Brain microvascular endothelial cell (primary cell): ENCODE results near the gene CCT6B.

ENCODE experiments used
- DNase-seq: peaks from one replicate; pipeline ENCODE4 v3.0.0-alpha.2; 2020
- H3K27ac ChIP-seq: fragments of 250-450 bp; sonication (Bioruptor Pico); 2 replicates; pipeline ENCODE4 v1.5.1; 2020; ENCODE audit warnings: mild to moderate bottlenecking, moderate library complexity
- H3K27me3 ChIP-seq: fragments of 250-450 bp; sonication (Bioruptor Pico); replicated peaks from 2 replicates; pipeline ENCODE4 v1.5.1; 2020; ENCODE audit warnings: mild to moderate bottlenecking
- H3K36me3 ChIP-seq: fragments of 250-450 bp; sonication (Bioruptor Pico); replicated peaks from 2 replicates; pipeline ENCODE4 v1.5.1; 2020; ENCODE audit warnings: mild to moderate bottlenecking
- H3K4me3 ChIP-seq: 2 replicates; pipeline ENCODE4 v1.5.1; 2011; ENCODE audit warnings: low read depth, mild to moderate bottlenecking, control low read depth, low read length, moderate library complexity
- CTCF ChIP-seq: IDR thresholded peaks from 2 replicates; pipeline ENCODE4 v1.5.1; 2011; ENCODE audit warnings: low read depth, mild to moderate bottlenecking, moderate library complexity, low read length, control low read depth, inconsistent platforms; ENCODE audit errors: missing control alignments
- in situ Hi-C: cut with HindIII; loops from 2 replicates; pipeline ENCODE4 v1.10.0; 2017; ENCODE audit warnings: low sequenced_read_pairs, low pct_ligation_motif_present

The CCT6B gene

GRCh38 chr17:34961093-34961911 is at the start of gene CCT6B, which contains the start of gene ZNF830:
Gene CCT6B (minus strand): TSS chr17:34961460. CDS start chr17:34961393, 67 bp downstream.
Gene ZNF830 (plus strand): TSS chr17:34961540. CDS start chr17:34961567, 27 bp downstream.
- H3K27me3 ChIP-seq: no peaks in the 10 kb centered on the region
- no peaks in the 10 kb centered on the region for H3K36me3 ChIP-seq
- DNase-seq: peak; percentile 93
- peak within 1 kb of the TSS; percentile 93 for H3K27ac ChIP-seq
- H3K4me3 ChIP-seq: peak within 1 kb of the TSS; percentile 98
- TF ChIP-seq CTCF: no peak
- in situ Hi-C loops: no loop called here

GRCh38 chr17:35010093-35010492 is 48.8 kb upstream of the CCT6B start:
- peaks cover 32% of the 10 kb centered on the region for H3K36me3 ChIP-seq
- H3K27ac ChIP-seq: no peak overlapping the region
- DNase-seq: no peak
- no peaks in the 10 kb centered on the region for H3K27me3 ChIP-seq
- no peak overlapping the region for H3K4me3 ChIP-seq
- in situ Hi-C loops: no loop called here
- TF ChIP-seq CTCF: no peak

- no peak for TF ChIP-seq CTCF
- no peak for DNase-seq
- Histone ChIP-seq H3K4me3 (no peak overlapping the region), H3K27ac (no peak overlapping the region), H3K36me3 (peaks cover 27% of the 10 kb centered on the region), H3K27me3 (no peaks in the 10 kb centered on the region)
- in situ Hi-C loops: no loop called here
Measured at GRCh38 chr17:35006961-35007360, 45.7 kb upstream of the CCT6B start.

GRCh38 chr17:35006345-35006744 is 45.1 kb upstream of the CCT6B start:
- no peaks in the 10 kb centered on the region for H3K27me3 ChIP-seq
- DNase-seq: no peak
- peaks cover 21% of the 10 kb centered on the region for H3K36me3 ChIP-seq
- in situ Hi-C loops: no loop called here
- no peak overlapping the region for H3K4me3 ChIP-seq
- TF ChIP-seq CTCF: no peak
- no peak overlapping the region for H3K27ac ChIP-seq

GRCh38 chr17:35003778-35004177 is 42.5 kb upstream of the CCT6B start:
- Histone ChIP-seq H3K4me3 (no peak overlapping the region), H3K27ac (no peak overlapping the region), H3K36me3 (peaks cover 12% of the 10 kb centered on the region), H3K27me3 (no peaks in the 10 kb centered on the region)
- no peak for TF ChIP-seq CTCF
- in situ Hi-C loops: no loop called here
- DNase-seq: no peak
